Endometrial microvascular endothelial cells (primary cell): ENCODE measurements around the gene CCDC137. TPM values are rescaled to one million over a fixed set of nuclear protein-coding genes. Genes with fewer than 3 reads are reported as not detected.

Experiments
- total RNA-seq: library from RNA; depleted of rRNA; stranded (reverse); fragments of >200 nt; gene quantifications from one replicate; pipeline ENCODE4 v1.2.3, GENCODE V29; 2015; ENCODE audit errors: inconsistent ontology term

The CCDC137 gene
- total RNA-seq, 1 donor from 2014 or later, result 20.9 TPM

Other genes with a start within 250 kb of the CCDC137 start
- 13,813 TPM for gene ACTG1, start 153.9 kb upstream of the CCDC137 start, total RNA-seq
- not detected for gene FSCN2, start 138.4 kb upstream of the CCDC137 start, total RNA-seq
- 41.1 TPM for gene FAAP100, start 114.4 kb upstream of the CCDC137 start, total RNA-seq
- gene NPLOC4, start 29.6 kb upstream of the CCDC137 start, total RNA-seq, result 86.4 TPM
- gene TSPAN10, start 29.5 kb upstream of the CCDC137 start, total RNA-seq, result not detected
- 0.37 TPM for gene PDE6G, start 10.2 kb upstream of the CCDC137 start, total RNA-seq
- gene OXLD1, start 132 bp upstream of the CCDC137 start, total RNA-seq, result 38.9 TPM
- gene ARL16, start 17.1 kb downstream of the CCDC137 start, total RNA-seq, result 30.3 TPM
- 125 TPM for gene HGS, start 17.3 kb downstream of the CCDC137 start, total RNA-seq
- 120 TPM for gene MRPL12, start 36.6 kb downstream of the CCDC137 start, total RNA-seq
- gene SLC25A10, start 45.5 kb downstream of the CCDC137 start, total RNA-seq, result 42.1 TPM
- gene GCGR, start 137.4 kb downstream of the CCDC137 start, total RNA-seq, result not detected
- 97.0 TPM for gene MCRIP1, start 166.6 kb downstream of the CCDC137 start, total RNA-seq
- gene PPP1R27, start 168.3 kb downstream of the CCDC137 start, total RNA-seq, result not detected
- gene P4HB, start 193.8 kb downstream of the CCDC137 start, total RNA-seq, result 1,412 TPM
- gene ARHGDIA, start 204.6 kb downstream of the CCDC137 start, total RNA-seq, result 471 TPM
- 284 TPM for gene ALYREF, start 224.8 kb downstream of the CCDC137 start, total RNA-seq
- gene ANAPC11, start 225.0 kb downstream of the CCDC137 start, total RNA-seq, result 166 TPM
- gene NPB, start 235.5 kb downstream of the CCDC137 start, total RNA-seq, result not detected
- 41.0 TPM for gene PCYT2, start 244.7 kb downstream of the CCDC137 start, total RNA-seq